Endothelial cell of umbilical vein (primary cell): ENCODE data around the gene PRPH. TPM values are rescaled to one million over a fixed set of nuclear protein-coding genes. Genes with fewer than 3 reads are reported as not detected.

Source experiments
- BruUV-seq: library from RNA; stranded (reverse); fragments of 400-500 nt; replicated peaks from 2 replicates; lab custom pipeline; 2021; lab: Mats Ljungman, UMichigan
- CTCF ChIA-PET: fragments of 300-600, 350-600 bp; sonication (Branson Sonifier 250); formaldehyde crosslinking; loops from one replicate; lab custom pipeline; 2021; ENCODE audit warnings: antibody characterized with exemption, inconsistent platforms; lab: Charles Lee
- POLR2A ChIA-PET: fragments of 300-600, 350-600 bp; sonication (Branson Sonifier 250); formaldehyde crosslinking; loops from one replicate; lab custom pipeline; 2021; ENCODE audit warnings: antibody characterized with exemption, inconsistent platforms; lab: Charles Lee
- DNase-seq: peaks from one replicate; pipeline ENCODE4 v3.0.0-alpha.2; 2011; ENCODE audit warnings: low read depth, low spot score
- FAIRE-seq: peaks from 2 replicates; lab custom pipeline; 2011; peaks lifted over from hg19 to GRCh38; lab: Jason Lieb, UNC
- H2AFZ ChIP-seq: 2 replicates; pipeline ENCODE4 v1.6.0; 2012; ENCODE audit warnings: low read depth, low read length, control low read depth, inconsistent platforms
- H3K27ac ChIP-seq: 2 replicates; pipeline ENCODE4 v1.5.1; 2011; ENCODE audit warnings: low read depth, mild to moderate bottlenecking, control low read depth, low read length, moderate library complexity; ENCODE audit not compliant: insufficient read depth
- H3K27me3 ChIP-seq, 2 experiments: 2 replicates each; pipeline versions ENCODE4 v1.6.0 to v1.6.1; 2011; ENCODE audit warnings: low read length in 2 of 2, mixed read lengths in 1 of 2; ENCODE audit not compliant: control insufficient read depth in 2 of 2, insufficient read depth in 2 of 2
- H3K36me3 ChIP-seq, 2 experiments: 2 replicates in 1 of 2; 3 replicates in 1 of 2; pipeline ENCODE4 v1.5.1; 2011; ENCODE audit warnings: low read length in 2 of 2, mild to moderate bottlenecking in 1 of 2, moderate library complexity in 1 of 2; ENCODE audit not compliant: control insufficient read depth in 2 of 2, insufficient read depth in 2 of 2; ENCODE audit errors: extremely low read depth in 1 of 2
- H3K4me1 ChIP-seq: 3 replicates; pipeline ENCODE4 v1.5.1; 2011; ENCODE audit warnings: mild to moderate bottlenecking, low read length; ENCODE audit not compliant: control insufficient read depth, insufficient read depth; ENCODE audit errors: extremely low read depth
- H3K4me2 ChIP-seq: 2 replicates; pipeline ENCODE4 v1.6.1; 2011; ENCODE audit warnings: low read length, control low read depth, mixed read lengths; ENCODE audit not compliant: insufficient read depth
- H3K4me3 ChIP-seq, 3 experiments: fragments of 200-600 bp in 1 of 3; sonication (generic), shearing (Covaris generic) in 1 of 3; replicated peaks in 1 of 3; 2 replicates each; pipeline ENCODE4 v1.5.1; 2011 to 2016; ENCODE audit warnings: control low read depth in 3 of 3, low read length in 3 of 3, mild to moderate bottlenecking in 2 of 3, inconsistent platforms in 1 of 3, low read depth in 1 of 3, moderate library complexity in 1 of 3; ENCODE audit not compliant: insufficient read depth in 1 of 3
- H3K79me2 ChIP-seq: 2 replicates; pipeline ENCODE4 v1.6.0; 2012; ENCODE audit warnings: low read length, inconsistent platforms; ENCODE audit not compliant: control insufficient read depth, insufficient read depth
- H3K9ac ChIP-seq: replicated peaks from 2 replicates; pipeline ENCODE3; 2011; ENCODE audit warnings: low read length, control low read depth; ENCODE audit not compliant: insufficient read depth; ENCODE audit errors: extremely low read depth
- H3K9me1 ChIP-seq: replicated peaks from 3 replicates; pipeline ENCODE4 v1.6.0; 2011; ENCODE audit warnings: mild to moderate bottlenecking, low read length; ENCODE audit not compliant: control insufficient read depth, insufficient read depth; ENCODE audit errors: extremely low read depth
- H3K9me3 ChIP-seq: replicated peaks from 2 replicates; pipeline ENCODE4 v1.5.1; 2012; ENCODE audit warnings: low read length, inconsistent platforms; ENCODE audit not compliant: control insufficient read depth, insufficient read depth
- H4K20me1 ChIP-seq: replicated peaks from 2 replicates; pipeline ENCODE3; 2011; ENCODE audit warnings: mild to moderate bottlenecking, low read length; ENCODE audit not compliant: control insufficient read depth, insufficient read depth; ENCODE audit errors: extremely low read depth
- EZH2 ChIP-seq: IDR thresholded peaks from 2 replicates; pipeline ENCODE4 v1.6.1; 2012; ENCODE audit warnings: borderline replicate concordance, low read depth, mild to moderate bottlenecking, moderate library complexity, low read length, inconsistent platforms; ENCODE audit not compliant: severe bottlenecking
- FOS ChIP-seq: IDR thresholded peaks from 2 replicates; pipeline ENCODE4 v1.6.1; 2011; ENCODE audit warnings: mild to moderate bottlenecking, low read length, moderate library complexity, borderline replicate concordance; ENCODE audit not compliant: insufficient read depth
- GATA2 ChIP-seq: IDR thresholded peaks from 2 replicates; pipeline ENCODE4 v1.7.0; 2011; ENCODE audit warnings: low read depth, mild to moderate bottlenecking, moderate library complexity, mixed read lengths, low read length; ENCODE audit not compliant: insufficient read length, insufficient read depth
- JUN ChIP-seq: IDR thresholded peaks from 2 replicates; pipeline ENCODE4 v1.6.1; 2011; ENCODE audit warnings: borderline replicate concordance, low read depth; ENCODE audit not compliant: insufficient read length, insufficient read depth
- MYC ChIP-seq: IDR thresholded peaks from one replicate; pipeline ENCODE4 v1.6.1; 2011; ENCODE audit warnings: mild to moderate bottlenecking, low read depth, low read length
- POLR2A ChIP-seq: IDR thresholded peaks from 2 replicates; pipeline ENCODE4 v1.6.1; 2012; ENCODE audit warnings: low read depth, mild to moderate bottlenecking, control low read depth, low read length
- POLR2AphosphoS5 ChIP-seq: IDR thresholded peaks from 2 replicates; pipeline ENCODE4 v1.6.1; 2012; ENCODE audit warnings: low read depth, mild to moderate bottlenecking, control low read depth, low read length, moderate library complexity; ENCODE audit not compliant: insufficient read depth
- dilution Hi-C: fragments of 300-500 bp; cut with MboI; formaldehyde crosslinking; loops from one replicate; pipeline ENCODE4 v1.15.0; 2019; ENCODE audit warnings: low sequenced_read_pairs; ENCODE audit not compliant: extremely low pct_ligation_motif_present
- intact Hi-C: fragments of 100-400 bp; cut with micrococcal nuclease; formaldehyde crosslinking; loops from one replicate; pipeline ENCODE4 v1.10.0; 2022
- polyA plus RNA-seq, 4 experiments: library from polyadenylated mRNA; depleted of rRNA in 3 of 4; stranded (reverse) in 3 of 4; unstranded in 1 of 4; fragments of >200 nt; gene quantifications; 2 replicates each; pipeline versions ENCODE4 v1.2.1 to v1.2.3, GENCODE V29; 2011 to 2012; ENCODE audit warnings: missing spikeins in 1 of 4
- total RNA-seq: library from RNA; stranded (reverse); gene quantifications from 2 replicates; pipeline ENCODE4 v1.2.3, GENCODE V29; 2021
- TF ChIP-seq, protein P1 (sequence below), 2 donors: IDR thresholded peaks; 1 replicate in 1 of 2; 2 replicates in 1 of 2; pipeline ENCODE4 v1.5.1; 2011; ENCODE audit warnings: low read length in 2 of 2, mild to moderate bottlenecking in 2 of 2, moderate library complexity in 2 of 2, control low read depth in 1 of 2, inconsistent platforms in 1 of 2, low read depth in 1 of 2; ENCODE audit not compliant: insufficient read depth in 1 of 2; ENCODE audit errors: extremely low read depth in 1 of 2
- TF ChIP-seq, protein P2 (sequence below): IDR thresholded peaks from 2 replicates; pipeline ENCODE4 v1.6.1; 2011; ENCODE audit not compliant: insufficient read depth, insufficient read length

The PRPH gene
- total and polyA plus RNA-seq, 2 donors (not counting 3 experiments of a cell fraction or from before 2014, with no cell fraction given): not detected

DNA sequence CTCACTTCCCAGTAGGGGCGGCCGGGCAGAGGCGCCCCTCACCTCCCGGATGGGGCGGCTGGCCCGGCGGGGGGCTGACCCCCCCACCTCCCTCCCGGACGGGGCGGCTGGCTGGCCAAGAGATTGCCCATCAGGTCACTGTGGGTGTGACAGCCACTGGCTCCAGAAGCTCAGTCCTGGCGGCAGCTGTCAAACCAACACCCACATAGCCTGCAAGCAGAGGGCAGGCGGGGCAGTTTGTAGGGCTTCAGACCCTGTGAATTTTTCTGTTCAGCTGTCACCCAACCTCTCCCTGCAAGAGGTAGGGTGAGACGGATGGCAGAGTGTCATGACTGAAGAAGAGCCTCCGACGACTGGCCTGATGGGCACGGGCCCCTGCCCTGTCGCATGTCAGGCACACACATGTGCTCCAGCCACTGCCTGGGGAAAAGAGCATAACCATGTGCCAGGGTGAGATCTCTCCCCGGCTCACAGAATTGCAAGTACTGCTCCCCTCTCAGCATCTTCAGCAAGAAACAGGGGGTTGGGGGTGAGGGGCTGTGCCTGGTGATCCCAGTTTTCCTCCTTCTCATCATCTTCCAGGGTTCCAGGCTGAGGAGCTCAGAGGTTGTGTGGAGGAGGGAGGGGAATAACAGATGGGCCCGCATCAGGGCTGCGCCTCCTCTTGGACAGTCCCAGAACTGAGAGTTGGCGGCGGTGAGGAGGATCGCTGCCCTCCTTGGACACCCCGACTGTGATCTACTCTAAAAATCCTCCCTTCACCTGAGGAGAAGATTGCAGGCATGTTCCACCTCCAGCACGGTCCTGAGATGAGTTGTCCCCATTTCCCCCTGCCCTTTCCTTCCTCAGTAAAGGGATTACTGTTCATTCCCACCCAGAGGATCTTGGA, 11.2 kb upstream of the PRPH start:
- CTCF ChIA-PET: interaction anchor here (0.6 to 12.9 kb wide), 7 partner anchors 11 to 220 kb away, joined by 3 to 162 read pairs (median 4); partner anchors contain the start of genes DNAJC22 and PRPH
- Histone ChIP-seq H2AFZ (no peak overlapping the region), H3K79me2 (no peaks in the 10 kb centered on the region), H3K4me3 (no peak overlapping the region), H3K27me3 (peaks cover 4 to 9% of the 10 kb centered on the region in 2 experiments), H3K27ac (no peak overlapping the region), H3K36me3 (no peaks in the 10 kb centered on the region), H3K9me1 (no peaks in the 10 kb centered on the region), H3K9ac (no peak overlapping the region), H3K4me2 (no peak overlapping the region), H3K4me1 (no peaks in the 10 kb centered on the region), H4K20me1 (no peaks in the 10 kb centered on the region), H3K9me3 (no peaks in the 10 kb centered on the region)
- dilution Hi-C loops (no loop called here), intact Hi-C loops (loop anchor here (10.0 kb wide), 1 partner anchor 231 kb away; no protein-coding TSS in a partner anchor)
- TF ChIP-seq GATA2: no peak
- TF ChIP-seq, protein P1, sequence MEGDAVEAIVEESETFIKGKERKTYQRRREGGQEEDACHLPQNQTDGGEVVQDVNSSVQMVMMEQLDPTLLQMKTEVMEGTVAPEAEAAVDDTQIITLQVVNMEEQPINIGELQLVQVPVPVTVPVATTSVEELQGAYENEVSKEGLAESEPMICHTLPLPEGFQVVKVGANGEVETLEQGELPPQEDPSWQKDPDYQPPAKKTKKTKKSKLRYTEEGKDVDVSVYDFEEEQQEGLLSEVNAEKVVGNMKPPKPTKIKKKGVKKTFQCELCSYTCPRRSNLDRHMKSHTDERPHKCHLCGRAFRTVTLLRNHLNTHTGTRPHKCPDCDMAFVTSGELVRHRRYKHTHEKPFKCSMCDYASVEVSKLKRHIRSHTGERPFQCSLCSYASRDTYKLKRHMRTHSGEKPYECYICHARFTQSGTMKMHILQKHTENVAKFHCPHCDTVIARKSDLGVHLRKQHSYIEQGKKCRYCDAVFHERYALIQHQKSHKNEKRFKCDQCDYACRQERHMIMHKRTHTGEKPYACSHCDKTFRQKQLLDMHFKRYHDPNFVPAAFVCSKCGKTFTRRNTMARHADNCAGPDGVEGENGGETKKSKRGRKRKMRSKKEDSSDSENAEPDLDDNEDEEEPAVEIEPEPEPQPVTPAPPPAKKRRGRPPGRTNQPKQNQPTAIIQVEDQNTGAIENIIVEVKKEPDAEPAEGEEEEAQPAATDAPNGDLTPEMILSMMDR (IDR thresholded peaks at IDR 0.05; ENCODE audit: extremely low read depth in 1 of 2, insufficient read depth in 1 of 2, low read depth in 1 of 2, low read length in 2 of 2): peak in 1 of 2 donors; percentile 6
- DNase-seq: no peak
- BruUV-seq: no TSS peak
- no peak for FAIRE-seq
- POLR2A ChIA-PET: no interaction called here

DNA sequence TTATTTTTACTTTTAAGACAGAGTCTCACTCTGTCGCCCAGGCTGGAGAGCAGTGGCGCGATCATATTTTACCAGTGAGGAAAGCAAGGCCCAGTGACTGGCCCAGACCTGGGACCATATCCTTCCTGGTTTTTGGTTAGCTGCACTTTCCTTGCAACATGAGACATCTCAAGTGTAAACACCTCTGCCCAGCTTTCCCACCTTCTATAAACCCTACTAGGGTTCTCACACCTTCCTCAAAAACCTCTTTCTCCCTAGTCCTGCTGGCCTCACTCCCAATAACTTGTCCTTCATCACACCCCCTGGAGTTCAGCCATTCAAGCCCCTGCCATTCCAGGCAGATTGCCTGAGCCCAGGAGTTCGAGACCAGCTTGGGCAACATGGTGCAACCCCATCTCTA, 10.3 kb upstream of the PRPH start:
- Histone ChIP-seq H3K9me1 (no peaks in the 10 kb centered on the region), H3K4me3 (no peak overlapping the region), H3K4me2 (no peak overlapping the region), H3K4me1 (no peaks in the 10 kb centered on the region), H3K27ac (no peak overlapping the region), H2AFZ (no peak overlapping the region), H3K79me2 (no peaks in the 10 kb centered on the region), H3K36me3 (no peaks in the 10 kb centered on the region), H3K27me3 (peaks cover 4 to 9% of the 10 kb centered on the region in 2 experiments), H4K20me1 (no peaks in the 10 kb centered on the region), H3K9ac (no peak overlapping the region), H3K9me3 (no peaks in the 10 kb centered on the region)
- no peak for FAIRE-seq
- no peak for TF ChIP-seq GATA2
- TF ChIP-seq, protein P1 (IDR thresholded peaks at IDR 0.05; ENCODE audit: extremely low read depth in 1 of 2, insufficient read depth in 1 of 2, low read depth in 1 of 2, low read length in 2 of 2): no peak
- TF ChIP-seq, protein P2, sequence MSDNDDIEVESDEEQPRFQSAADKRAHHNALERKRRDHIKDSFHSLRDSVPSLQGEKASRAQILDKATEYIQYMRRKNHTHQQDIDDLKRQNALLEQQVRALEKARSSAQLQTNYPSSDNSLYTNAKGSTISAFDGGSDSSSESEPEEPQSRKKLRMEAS: no peak
- no peak for TF ChIP-seq MYC
- TF ChIP-seq JUN: no peak
- TF ChIP-seq POLR2A: no peak
- TF ChIP-seq FOS: no peak
- no peak for TF ChIP-seq EZH2
- no peak for TF ChIP-seq POLR2AphosphoS5
- intact Hi-C loops: loop anchor here (10.0 kb wide), 1 partner anchor 230 kb away; no protein-coding TSS in a partner anchor
- POLR2A ChIA-PET: no interaction called here
- BruUV-seq: no TSS peak
- CTCF ChIA-PET: interaction anchor here (0.6 to 12.9 kb wide), 9 partner anchors 11 to 296 kb away, joined by 3 to 162 read pairs (median 4); partner anchors contain the start of genes DNAJC22 and PRPH
- DNase-seq: no peak
- dilution Hi-C loops: no loop called here
